ENCODE data around the gene VSIR. TPM values are rescaled to one million over a fixed set of nuclear protein-coding genes. Genes with fewer than 3 reads are reported as not detected.

The VSIR gene
- total RNA-seq, 3 donors from 2014 or later (not counting 1 experiment from before 2014, with no cell fraction given), result 134 to 193 (median 178) TPM

DNA sequence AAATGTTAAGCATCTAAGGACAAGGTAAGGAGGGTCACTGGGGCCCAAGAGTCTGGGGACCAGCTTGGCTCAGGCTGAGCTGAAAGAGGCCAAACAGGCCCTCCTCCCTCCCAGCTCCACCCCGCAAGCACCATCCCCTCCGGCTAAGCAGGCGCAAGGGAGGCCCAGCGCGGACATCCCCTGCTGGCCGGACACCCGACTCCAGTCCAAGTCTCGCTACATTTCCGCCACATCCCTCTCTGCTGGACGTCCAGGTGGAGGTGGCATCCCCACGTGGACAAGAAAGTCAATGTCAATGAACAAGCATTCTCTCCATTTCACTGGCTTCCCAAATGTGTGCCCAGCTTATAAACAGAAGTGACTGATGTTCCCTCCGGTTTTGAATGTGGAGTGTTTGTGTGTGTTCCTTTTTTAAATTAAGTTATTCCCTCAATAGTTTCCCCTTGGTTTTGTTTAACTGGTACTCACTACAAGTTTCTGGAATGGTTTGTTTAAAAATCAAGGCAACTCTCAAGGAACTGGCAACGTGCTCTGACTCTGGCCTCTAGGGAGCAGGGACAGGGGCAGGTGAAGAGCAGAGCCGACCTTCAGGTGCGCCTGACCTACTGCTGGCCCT lies 42.3 kb upstream of the VSIR start:
- peaks cover 13% of the 10 kb centered on the region for H3K36me3 Mint-ChIP-seq
- H3K27ac ChIP-seq (ENCODE audit: low read length), result no peak overlapping the region
- intact Hi-C loops (cut with micrococcal nuclease), result no loop called here

DNA sequence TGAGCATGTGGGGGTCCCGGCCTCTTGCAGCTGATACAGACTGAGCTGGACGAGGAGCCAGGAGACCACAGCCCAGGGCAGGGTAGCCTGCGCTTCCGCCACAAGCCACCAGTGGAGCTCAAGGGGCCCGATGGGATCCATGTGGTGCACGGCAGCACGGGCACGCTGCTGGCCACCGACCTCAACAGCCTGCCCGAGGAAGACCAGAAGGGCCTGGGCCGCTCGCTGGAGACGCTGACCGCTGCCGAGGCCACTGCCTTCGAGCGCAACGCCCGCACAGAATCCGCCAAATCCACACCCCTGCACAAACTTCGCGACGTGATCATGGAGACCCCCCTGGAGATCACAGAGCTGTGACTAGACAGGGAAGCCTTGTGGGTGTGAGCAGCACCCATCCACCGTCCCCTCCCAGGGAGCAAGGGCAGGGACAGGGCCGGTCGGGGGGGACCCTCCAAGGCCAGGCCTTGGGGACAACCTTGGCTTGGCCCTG lies 41.6 kb upstream of the VSIR start:
- Mint-ChIP-seq H3K36me3 (peaks cover 13% of the 10 kb centered on the region), H3K4me1 (no peaks in the 10 kb centered on the region), H3K27ac (no peak overlapping the region), H3K4me3 (no peak overlapping the region), H3K9me3 (no peaks in the 10 kb centered on the region), H3K27me3 (ENCODE audit: low read depth in 2 of 2) (no peaks in the 10 kb centered on the region)
- intact Hi-C loops (cut with micrococcal nuclease), result loop anchor here (5.0 kb wide), 1 partner anchor 433 kb away; no protein-coding TSS in a partner anchor
- DNase-seq, result no peak
- H3K9me3 ChIP-seq (ENCODE audit: control insufficient read depth, insufficient read depth, low read length), result no peaks in the 10 kb centered on the region
- WGBS (ENCODE audit: insufficient coverage), result 95% methylated on average over 26 of the region's 26 CpGs
- no peaks in the 10 kb centered on the region for H3K27me3 ChIP-seq (ENCODE audit: control insufficient read depth, insufficient read depth, low read length)
- no peak for ATAC-seq
- no peak overlapping the region for H3K4me3 ChIP-seq (ENCODE audit: low read length)
- H3K4me1 ChIP-seq (ENCODE audit: control insufficient read depth, insufficient read depth, low read length), result peaks cover 22% of the 10 kb centered on the region
- no peak overlapping the region for H3K27ac ChIP-seq (ENCODE audit: low read length)
- TF ChIP-seq, protein P1, sequence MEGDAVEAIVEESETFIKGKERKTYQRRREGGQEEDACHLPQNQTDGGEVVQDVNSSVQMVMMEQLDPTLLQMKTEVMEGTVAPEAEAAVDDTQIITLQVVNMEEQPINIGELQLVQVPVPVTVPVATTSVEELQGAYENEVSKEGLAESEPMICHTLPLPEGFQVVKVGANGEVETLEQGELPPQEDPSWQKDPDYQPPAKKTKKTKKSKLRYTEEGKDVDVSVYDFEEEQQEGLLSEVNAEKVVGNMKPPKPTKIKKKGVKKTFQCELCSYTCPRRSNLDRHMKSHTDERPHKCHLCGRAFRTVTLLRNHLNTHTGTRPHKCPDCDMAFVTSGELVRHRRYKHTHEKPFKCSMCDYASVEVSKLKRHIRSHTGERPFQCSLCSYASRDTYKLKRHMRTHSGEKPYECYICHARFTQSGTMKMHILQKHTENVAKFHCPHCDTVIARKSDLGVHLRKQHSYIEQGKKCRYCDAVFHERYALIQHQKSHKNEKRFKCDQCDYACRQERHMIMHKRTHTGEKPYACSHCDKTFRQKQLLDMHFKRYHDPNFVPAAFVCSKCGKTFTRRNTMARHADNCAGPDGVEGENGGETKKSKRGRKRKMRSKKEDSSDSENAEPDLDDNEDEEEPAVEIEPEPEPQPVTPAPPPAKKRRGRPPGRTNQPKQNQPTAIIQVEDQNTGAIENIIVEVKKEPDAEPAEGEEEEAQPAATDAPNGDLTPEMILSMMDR (IDR thresholded peaks at IDR 0.05), result no peak
- peaks cover 49% of the 10 kb centered on the region for H3K36me3 ChIP-seq (ENCODE audit: control insufficient read depth, insufficient read depth, low read length)

More for the DNA sequence above, 42.3 kb upstream of the VSIR start:
- Mint-ChIP-seq H3K27me3 (ENCODE audit: low read depth in 2 of 2) (no peaks in the 10 kb centered on the region), H3K4me3 (no peak overlapping the region), H3K9me3 (no peaks in the 10 kb centered on the region), H3K27ac (no peak overlapping the region), H3K4me1 (peaks cover 0 to under 1% of the 10 kb centered on the region in 2 donors)
- H3K9me3 ChIP-seq (ENCODE audit: control insufficient read depth, insufficient read depth, low read length), result no peaks in the 10 kb centered on the region
- no peak for ATAC-seq
- 89% methylated on average over 14 of the region's 15 CpGs for whole genome bisulfite sequencing (ENCODE audit: insufficient coverage)
- no peak overlapping the region for H3K4me3 ChIP-seq (ENCODE audit: low read length)
- peaks cover 22% of the 10 kb centered on the region for H3K4me1 ChIP-seq (ENCODE audit: control insufficient read depth, insufficient read depth, low read length)
- no peak for DNase-seq
- no peaks in the 10 kb centered on the region for H3K27me3 ChIP-seq (ENCODE audit: control insufficient read depth, insufficient read depth, low read length)
- H3K36me3 ChIP-seq (ENCODE audit: control insufficient read depth, insufficient read depth, low read length), result peaks cover 56% of the 10 kb centered on the region
- TF ChIP-seq, protein P1 (IDR thresholded peaks at IDR 0.05), result no peak

DNA sequence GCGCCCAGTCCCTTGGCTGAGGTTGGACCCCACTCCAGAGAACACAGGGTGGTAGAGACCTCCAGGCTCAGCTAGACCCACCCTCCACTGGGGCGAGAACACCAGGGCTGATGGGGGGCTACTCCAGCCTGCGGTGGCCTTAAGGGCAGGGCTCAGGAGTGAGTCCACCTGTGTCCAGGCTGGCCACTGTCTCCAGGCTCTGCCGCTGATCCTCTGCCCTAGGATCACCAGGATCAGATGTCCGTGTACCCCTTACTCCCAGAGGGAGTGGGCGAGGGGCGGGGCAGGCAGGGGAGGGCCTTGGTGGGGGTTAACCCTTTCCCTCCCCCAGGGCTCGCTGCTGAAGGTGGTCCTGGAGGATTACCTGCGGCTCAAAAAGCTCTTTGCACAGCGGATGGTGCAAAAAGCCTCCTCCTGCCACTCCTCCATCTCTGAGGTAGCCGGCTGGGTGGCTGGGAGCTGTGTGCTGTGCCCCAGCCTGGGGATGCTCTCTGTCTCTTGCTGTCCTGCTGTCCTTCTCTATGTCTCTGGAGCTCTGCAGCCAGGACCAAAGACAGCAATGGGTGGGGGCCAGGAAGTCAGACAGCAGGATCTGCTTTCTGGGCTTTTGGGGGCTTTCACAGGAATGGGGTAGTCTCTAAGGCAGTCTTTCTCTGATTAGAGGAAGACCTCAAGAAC lies 39.7 kb upstream of the VSIR start:
- no peak for ATAC-seq
- no peak for DNase-seq
- WGBS (ENCODE audit: insufficient coverage), result 90% methylated on average over 11 of the region's 11 CpGs
- Mint-ChIP-seq H3K27ac (no peak overlapping the region), H3K4me1 (no peaks in the 10 kb centered on the region), H3K9me3 (no peaks in the 10 kb centered on the region), H3K36me3 (peaks cover 13% of the 10 kb centered on the region), H3K4me3 (no peak overlapping the region), H3K27me3 (ENCODE audit: low read depth in 2 of 2) (peaks cover 0 to 3% of the 10 kb centered on the region in 2 donors)
- peaks cover 30% of the 10 kb centered on the region for H3K36me3 ChIP-seq (ENCODE audit: control insufficient read depth, insufficient read depth, low read length)
- no peaks in the 10 kb centered on the region for H3K27me3 ChIP-seq (ENCODE audit: control insufficient read depth, insufficient read depth, low read length)
- no peak overlapping the region for H3K27ac ChIP-seq (ENCODE audit: low read length)
- H3K4me1 ChIP-seq (ENCODE audit: control insufficient read depth, insufficient read depth, low read length), result peaks cover 14% of the 10 kb centered on the region
- no peaks in the 10 kb centered on the region for H3K9me3 ChIP-seq (ENCODE audit: control insufficient read depth, insufficient read depth, low read length)
- intact Hi-C loops (cut with micrococcal nuclease), result loop anchor here (1.0 to 5.0 kb wide), 3 partner anchors 148 to 499 kb away; no protein-coding TSS in a partner anchor
- TF ChIP-seq, protein P1 (IDR thresholded peaks at IDR 0.05), result no peak
- H3K4me3 ChIP-seq (ENCODE audit: low read length), result no peak overlapping the region

Data from natural killer cell (primary cell).